B cell (primary cell): ENCODE results near the gene USP20. TPM values are rescaled to one million over a fixed set of nuclear protein-coding genes. Genes with fewer than 3 reads are reported as not detected.

Experiments used
- ATAC-seq: fragments of 200-7000 bp; cut with Tn5 transposase; one replicate; pipeline ENCODE4 v1.10.0; 2021; ENCODE audit warnings: low read depth, mild to moderate bottlenecking, moderate number of reproducible peaks, moderate library complexity
- CTCF ChIA-PET: fragments of 350-600 bp; sonication (Branson Sonifier 250); formaldehyde crosslinking; loops from one replicate; lab custom pipeline; 2021; ENCODE audit warnings: antibody characterized with exemption, inconsistent platforms; lab: Charles Lee
- POLR2A ChIA-PET: fragments of 350-600 bp; sonication (Branson Sonifier 250); formaldehyde crosslinking; loops from one replicate; lab custom pipeline; 2021; ENCODE audit warnings: antibody characterized with exemption; lab: Charles Lee
- DNase-seq: peaks from one replicate; pipeline ENCODE4 v3.0.0; 2013
- H2AFZ ChIP-seq: 2 replicates; pipeline ENCODE4 v1.6.1; 2012; ENCODE audit warnings: mild to moderate bottlenecking, low read depth, low read length; ENCODE audit not compliant: insufficient read depth, poor library complexity, severe bottlenecking
- H3K27ac ChIP-seq, 2 donors: 1 replicate in 1 of 2; 2 replicates in 1 of 2; pipeline ENCODE4 v1.5.1; 2012 to 2013; ENCODE audit warnings: low read length in 2 of 2, mild to moderate bottlenecking in 2 of 2, moderate library complexity in 1 of 2
- H3K27me3 ChIP-seq, 4 experiments: fragments of 200-600 bp in 1 of 4; sonication (generic) in 1 of 4; replicated peaks in 1 of 4; 1 replicate in 2 of 4; 2 replicates in 2 of 4; pipeline versions ENCODE4 v1.6.1 to v1.7.0; 2013 to 2016; ENCODE audit warnings: low read length in 3 of 4, mild to moderate bottlenecking in 2 of 4, mixed read lengths in 1 of 4, moderate library complexity in 1 of 4; ENCODE audit not compliant: insufficient read depth in 4 of 4, control insufficient read depth in 3 of 4; ENCODE audit errors: control extremely low read depth in 1 of 4
- H3K36me3 ChIP-seq, 2 experiments: replicated peaks in 1 of 2; 1 replicate in 1 of 2; 2 replicates in 1 of 2; pipeline versions ENCODE4 v1.6.1 to v1.7.1; 2013; ENCODE audit warnings: low read length in 1 of 2; ENCODE audit not compliant: insufficient read depth in 2 of 2, control insufficient read depth in 1 of 2; ENCODE audit errors: control extremely low read depth in 1 of 2, extremely low read depth in 1 of 2
- H3K4me1 ChIP-seq, 2 donors: fragments of 200-600 bp in 1 of 2; sonication (generic) in 1 of 2; 1 replicate in 1 of 2; 2 replicates in 1 of 2; pipeline versions ENCODE4 v1.5.1 to v1.6.1; 2013 to 2017; ENCODE audit warnings: low read length in 2 of 2; ENCODE audit not compliant: control insufficient read depth in 2 of 2, insufficient read depth in 2 of 2
- H3K4me2 ChIP-seq: replicated peaks from 2 replicates; pipeline ENCODE3; 2012; ENCODE audit warnings: mild to moderate bottlenecking, low read depth, low read length; ENCODE audit not compliant: poor library complexity, severe bottlenecking
- H3K4me3 ChIP-seq, 5 experiments: fragments of 200-600 bp in 1 of 5; sonication (generic) in 1 of 5; 1 replicate in 3 of 5; 2 replicates in 2 of 5; pipeline versions ENCODE4 v1.5.1 to v1.7.0; 2011 to 2016; ENCODE audit warnings: low read length in 4 of 5, mild to moderate bottlenecking in 4 of 5, low read depth in 2 of 5, control low read depth in 1 of 5, moderate library complexity in 1 of 5; ENCODE audit not compliant: insufficient read depth in 1 of 5; ENCODE audit errors: control extremely low read depth in 1 of 5, extremely low read depth in 1 of 5
- H3K79me2 ChIP-seq: fragments of 200-600 bp; sonication (generic); one replicate; pipeline ENCODE4 v1.6.0; 2016; ENCODE audit warnings: low read length; ENCODE audit not compliant: control insufficient read depth, insufficient read depth
- H3K9ac ChIP-seq: fragments of 200-600 bp; sonication (generic); 2 replicates; pipeline ENCODE4 v1.6.1; 2017; ENCODE audit warnings: mild to moderate bottlenecking, low read length, moderate library complexity
- H3K9me3 ChIP-seq, 3 donors: one replicate each; pipeline versions ENCODE4 v1.6.1 to v1.7.1; 2013; ENCODE audit warnings: low read length in 2 of 3; ENCODE audit not compliant: control insufficient read depth in 2 of 3, insufficient read depth in 1 of 3; ENCODE audit errors: control extremely low read depth in 1 of 3
- H4K20me1 ChIP-seq: 2 replicates; pipeline ENCODE4 v1.6.0; 2012; ENCODE audit warnings: mild to moderate bottlenecking, low read length; ENCODE audit not compliant: insufficient read depth, control insufficient read depth, poor library complexity, severe bottlenecking
- H3K27ac Mint-ChIP-seq: one replicate; pipeline ENCODE4 v1.8.0; 2021; ENCODE audit warnings: mixed read lengths
- H3K27me3 Mint-ChIP-seq: one replicate; pipeline ENCODE4 v1.8.0; 2021; ENCODE audit warnings: mixed read lengths
- H3K4me1 Mint-ChIP-seq: one replicate; pipeline ENCODE4 v1.8.0; 2021; ENCODE audit warnings: mixed read lengths
- H3K4me3 Mint-ChIP-seq: one replicate; pipeline ENCODE4 v1.8.0; 2021; ENCODE audit warnings: mixed read lengths
- H3K9me3 Mint-ChIP-seq: one replicate; pipeline ENCODE4 v1.8.0; 2022; ENCODE audit warnings: mixed read lengths; ENCODE audit not compliant: insufficient read depth
- EZH2 ChIP-seq: IDR thresholded peaks from 2 replicates; pipeline ENCODE4 v1.6.1; 2012; ENCODE audit warnings: borderline replicate concordance, low read depth, mild to moderate bottlenecking, moderate library complexity, low read length; ENCODE audit not compliant: insufficient read depth, poor library complexity, severe bottlenecking
- WGBS: methylation state at CpG from one replicate; pipeline ENCODE4 v1.1.5; 2013; ENCODE audit warnings: missing lambda C conversion rate; ENCODE audit not compliant: insufficient coverage; 5-methylcytosine and 5-hydroxymethylcytosine counted together
- intact Hi-C: fragments of 100-400 bp; cut with micrococcal nuclease; formaldehyde crosslinking; loops from one replicate; pipeline ENCODE4 v1.10.0; 2022
- polyA plus RNA-seq: library from polyadenylated mRNA; depleted of rRNA; stranded (reverse); fragments of >200 nt; gene quantifications from 2 replicates; pipeline ENCODE4 v1.2.3, GENCODE V29; 2012
- total RNA-seq, 2 donors: library from RNA; stranded (reverse); fragments of 120-200 nt in 1 of 2; gene quantifications; 1 replicate in 1 of 2; 2 replicates in 1 of 2; pipeline versions ENCODE4 v1.2.3 to v1.2.4, GENCODE V29; 2013 to 2022
- TF ChIP-seq, protein P1 (sequence below): fragments of 200-600 bp; IDR thresholded peaks from one replicate; pipeline ENCODE4 v1.8.0; 2022; ENCODE audit warnings: antibody characterized with exemption, mild to moderate bottlenecking

The USP20 gene
- total and polyA plus RNA-seq, 2 donors (not counting 1 experiment from before 2014, with no cell fraction given), result 49.5 to 72.6 TPM

DNA sequence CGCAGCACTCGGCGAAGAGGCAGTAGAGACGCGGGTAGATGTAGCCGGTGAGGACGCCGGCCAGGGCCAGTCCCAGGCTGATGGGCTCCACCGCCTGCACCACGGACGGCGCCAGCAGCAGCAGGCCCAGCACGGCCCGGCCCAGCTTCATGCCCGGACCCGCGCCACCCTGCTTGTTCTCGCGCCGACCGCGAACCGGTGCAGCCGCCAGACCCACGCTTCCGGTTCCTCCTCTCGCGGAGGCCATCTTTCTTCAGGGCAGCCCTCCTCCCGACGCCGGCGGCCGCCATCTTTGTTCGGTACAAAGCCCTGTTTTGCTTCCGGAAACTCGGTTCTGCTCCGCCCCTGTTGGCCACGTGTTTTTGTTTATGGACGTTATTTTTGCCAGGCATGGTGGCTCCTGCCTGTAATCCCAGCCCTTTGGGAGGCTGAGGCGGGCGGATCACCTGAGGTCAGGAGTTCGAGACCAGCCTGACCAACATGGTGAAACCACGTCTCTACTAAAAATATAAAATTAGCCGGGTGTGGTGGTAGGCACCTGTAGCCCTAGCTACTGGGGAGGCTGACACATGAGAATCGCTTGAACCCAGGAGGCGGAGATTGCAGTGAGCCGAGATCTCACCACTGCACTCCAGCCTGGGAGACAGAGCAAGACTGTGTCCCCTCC lies 11.2 kb upstream of the USP20 start, which contains the start of gene TOR1A:
TSS of gene TOR1A (minus strand) at position 202 of the 667 bp plus-strand sequence. CDS start at position 151, 51 bp downstream.
- Histone ChIP-seq H3K27me3 (no peaks in the 10 kb centered on the region), H3K4me1 (peaks cover 7 to 8% of the 10 kb centered on the region in 2 donors), H3K27ac (peak within 1 kb of the TSS in 1 of 2 donors; percentile 68), H3K9me3 (no peaks in the 10 kb centered on the region), H3K36me3 (peaks cover 6 to 29% of the 10 kb centered on the region in 2 experiments), H3K9ac (peak within 1 kb of the TSS; percentile 86), H3K4me3 (peak within 1 kb of the TSS in 4 of 5 experiments; percentile 49 to 83 (median 76)), H3K79me2 (peaks cover 21% of the 10 kb centered on the region), H2AFZ (peak within 1 kb of the TSS; percentile 92), H3K4me2 (peak within 1 kb of the TSS; percentile 80), H4K20me1 (peaks cover 6% of the 10 kb centered on the region)
- under 1% methylated on average over 40 of the region's 47 CpGs for WGBS
- ATAC-seq, result peak; percentile 92
- Mint-ChIP-seq H3K9me3 (no peaks in the 10 kb centered on the region), H3K27ac (peak within 1 kb of the TSS; percentile 81), H3K4me3 (peak within 1 kb of the TSS; percentile 86), H3K27me3 (no peaks in the 10 kb centered on the region), H3K4me1 (peaks cover 16% of the 10 kb centered on the region)
- intact Hi-C loops, result loop anchor here (1.0 to 5.0 kb wide), 4 partner anchors 11 to 218 kb away; partner anchors contain the start of genes ASB6, C9orf78, FNBP1 and TOR1B
- ChIA-PET CTCF (no interaction called here), POLR2A (interaction anchor here (1.3 kb wide), 1 partner anchor 10 kb away, joined by 3 read pairs; no protein-coding TSS in a partner anchor)
- TF ChIP-seq, protein P1, sequence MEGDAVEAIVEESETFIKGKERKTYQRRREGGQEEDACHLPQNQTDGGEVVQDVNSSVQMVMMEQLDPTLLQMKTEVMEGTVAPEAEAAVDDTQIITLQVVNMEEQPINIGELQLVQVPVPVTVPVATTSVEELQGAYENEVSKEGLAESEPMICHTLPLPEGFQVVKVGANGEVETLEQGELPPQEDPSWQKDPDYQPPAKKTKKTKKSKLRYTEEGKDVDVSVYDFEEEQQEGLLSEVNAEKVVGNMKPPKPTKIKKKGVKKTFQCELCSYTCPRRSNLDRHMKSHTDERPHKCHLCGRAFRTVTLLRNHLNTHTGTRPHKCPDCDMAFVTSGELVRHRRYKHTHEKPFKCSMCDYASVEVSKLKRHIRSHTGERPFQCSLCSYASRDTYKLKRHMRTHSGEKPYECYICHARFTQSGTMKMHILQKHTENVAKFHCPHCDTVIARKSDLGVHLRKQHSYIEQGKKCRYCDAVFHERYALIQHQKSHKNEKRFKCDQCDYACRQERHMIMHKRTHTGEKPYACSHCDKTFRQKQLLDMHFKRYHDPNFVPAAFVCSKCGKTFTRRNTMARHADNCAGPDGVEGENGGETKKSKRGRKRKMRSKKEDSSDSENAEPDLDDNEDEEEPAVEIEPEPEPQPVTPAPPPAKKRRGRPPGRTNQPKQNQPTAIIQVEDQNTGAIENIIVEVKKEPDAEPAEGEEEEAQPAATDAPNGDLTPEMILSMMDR, result no peak
- TF ChIP-seq EZH2, result no peak
- DNase-seq, result peak; percentile 95

GRCh38 chr9:129826344-129826743 lies 8.9 kb upstream of the USP20 start:
- intact Hi-C loops, result no loop called here
- H3K9me3 Mint-ChIP-seq, result no peaks in the 10 kb centered on the region
- Histone ChIP-seq H3K4me3 (no peak overlapping the region), H3K36me3 (peaks cover 4 to 45% of the 10 kb centered on the region in 2 experiments), H3K79me2 (peaks cover 17% of the 10 kb centered on the region), H4K20me1 (peaks cover 6% of the 10 kb centered on the region), H3K4me2 (no peak overlapping the region), H3K9me3 (no peaks in the 10 kb centered on the region), H3K4me1 (peaks cover 7 to 8% of the 10 kb centered on the region in 2 donors), H3K27ac (no peak overlapping the region), H3K27me3 (no peaks in the 10 kb centered on the region), H2AFZ (no peak overlapping the region), H3K9ac (no peak overlapping the region)
- no peak overlapping the region for H3K27ac Mint-ChIP-seq
- DNase-seq (no peak), ATAC-seq (no peak)
- no peaks in the 10 kb centered on the region for H3K27me3 Mint-ChIP-seq
- no peak overlapping the region for H3K4me3 Mint-ChIP-seq
- 100% methylated on average over 1 of the region's 6 CpGs for WGBS
- POLR2A ChIA-PET, result interaction anchor here (0.7 kb wide), 1 partner anchor 1242 kb away, joined by 4 read pairs; no protein-coding TSS in a partner anchor
- TF ChIP-seq, protein P1, result no peak
- TF ChIP-seq EZH2, result no peak
- CTCF ChIA-PET, result interaction anchor here (0.7 to 1.1 kb wide), 2 partner anchors 8 to 1634 kb away, joined by 5 read pairs; partner anchors contain the start of gene C9orf78
- H3K4me1 Mint-ChIP-seq, result peaks cover 16% of the 10 kb centered on the region
